ENCODE results near the gene ITGBL1. TPM values are rescaled to one million over a fixed set of nuclear protein-coding genes. Genes with fewer than 3 reads are reported as not detected.

ITGBL1 gene
- total RNA-seq, 1 experiment from 2014 or later = not detected

GRCh38 chr13:101514100-101514499, 61.6 kb downstream of the ITGBL1 start:
- Mint-ChIP-seq H3K36me3 (ENCODE audit: insufficient read depth, unreplicated experiment) (no peaks in the 10 kb centered on the region), H3K4me3 (ENCODE audit: unreplicated experiment) (no peak overlapping the region), H3K27me3 (ENCODE audit: insufficient read depth, unreplicated experiment) (peaks cover 3% of the 10 kb centered on the region), H3K4me1 (ENCODE audit: low read depth, unreplicated experiment) (no peaks in the 10 kb centered on the region), H3K9me3 (ENCODE audit: unreplicated experiment) (no peaks in the 10 kb centered on the region), H3K27ac (ENCODE audit: unreplicated experiment) (no peak overlapping the region)
- no peaks in the 10 kb centered on the region for H3K4me1 ChIP-seq
- H3K27me3 ChIP-seq (replicated peaks; ENCODE audit: control insufficient read depth, insufficient read depth, low read length) = no peaks in the 10 kb centered on the region
- no peak for DNase-seq
- H3K4me3 ChIP-seq (ENCODE audit: low read depth, low read length) = no peak overlapping the region
- intact Hi-C loops (cut with micrococcal nuclease; ENCODE audit: unreplicated experiment) = loop anchor here (1.0 to 2.0 kb wide), 2 partner anchors 243 to 369 kb away; no protein-coding TSS in a partner anchor
- BruUV-seq (replicated peaks) = no TSS peak
- H3K9me3 ChIP-seq = no peaks in the 10 kb centered on the region
- no peaks in the 10 kb centered on the region for H3K36me3 ChIP-seq (ENCODE audit: control insufficient read depth, insufficient read depth, low read length)
- CTCF ChIA-PET = no interaction called here
- POLR2A ChIA-PET = no interaction called here
- TF ChIP-seq, protein P1, sequence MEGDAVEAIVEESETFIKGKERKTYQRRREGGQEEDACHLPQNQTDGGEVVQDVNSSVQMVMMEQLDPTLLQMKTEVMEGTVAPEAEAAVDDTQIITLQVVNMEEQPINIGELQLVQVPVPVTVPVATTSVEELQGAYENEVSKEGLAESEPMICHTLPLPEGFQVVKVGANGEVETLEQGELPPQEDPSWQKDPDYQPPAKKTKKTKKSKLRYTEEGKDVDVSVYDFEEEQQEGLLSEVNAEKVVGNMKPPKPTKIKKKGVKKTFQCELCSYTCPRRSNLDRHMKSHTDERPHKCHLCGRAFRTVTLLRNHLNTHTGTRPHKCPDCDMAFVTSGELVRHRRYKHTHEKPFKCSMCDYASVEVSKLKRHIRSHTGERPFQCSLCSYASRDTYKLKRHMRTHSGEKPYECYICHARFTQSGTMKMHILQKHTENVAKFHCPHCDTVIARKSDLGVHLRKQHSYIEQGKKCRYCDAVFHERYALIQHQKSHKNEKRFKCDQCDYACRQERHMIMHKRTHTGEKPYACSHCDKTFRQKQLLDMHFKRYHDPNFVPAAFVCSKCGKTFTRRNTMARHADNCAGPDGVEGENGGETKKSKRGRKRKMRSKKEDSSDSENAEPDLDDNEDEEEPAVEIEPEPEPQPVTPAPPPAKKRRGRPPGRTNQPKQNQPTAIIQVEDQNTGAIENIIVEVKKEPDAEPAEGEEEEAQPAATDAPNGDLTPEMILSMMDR (IDR thresholded peaks at IDR 0.05; ENCODE audit: insufficient read depth in 1 of 2, low read depth in 1 of 2, low read length in 1 of 2, severe bottlenecking in 1 of 2, unreplicated experiment in 1 of 2) = no peak

DNA sequence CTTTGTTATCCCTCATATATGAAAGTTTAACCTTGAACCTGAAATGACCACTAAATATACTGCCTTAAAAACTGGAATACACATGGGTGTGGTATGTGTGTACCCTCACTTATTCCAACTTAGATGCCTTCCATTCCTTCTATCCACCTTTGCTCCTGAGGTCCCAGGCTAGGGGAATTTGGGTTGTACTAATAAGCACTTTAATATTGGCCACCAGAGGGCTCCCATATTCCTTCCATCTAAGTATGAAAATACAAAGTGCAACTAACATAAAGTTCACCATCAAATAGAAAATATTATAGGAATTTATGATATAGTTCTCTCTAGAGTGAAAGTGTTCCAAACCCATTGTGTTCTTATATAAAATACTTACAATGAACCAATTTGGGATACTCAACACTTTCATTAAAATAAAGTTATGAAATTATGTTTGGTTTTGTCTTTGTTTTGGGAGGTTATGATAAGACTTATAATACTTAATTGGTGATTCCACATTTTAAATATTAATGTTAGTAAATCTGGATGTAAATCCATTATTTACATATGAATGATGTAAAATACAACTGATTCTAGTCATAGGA, 62.3 kb downstream of the ITGBL1 start:
- H3K36me3 Mint-ChIP-seq (ENCODE audit: insufficient read depth, unreplicated experiment) = no peaks in the 10 kb centered on the region
- Histone ChIP-seq H3K4me1 (no peaks in the 10 kb centered on the region), H3K27me3 (replicated peaks; ENCODE audit: control insufficient read depth, insufficient read depth, low read length) (no peaks in the 10 kb centered on the region), H3K4me3 (ENCODE audit: low read depth, low read length) (no peak overlapping the region), H3K36me3 (ENCODE audit: control insufficient read depth, insufficient read depth, low read length) (no peaks in the 10 kb centered on the region), H3K9me3 (no peaks in the 10 kb centered on the region)
- BruUV-seq (replicated peaks) = no TSS peak
- TF ChIP-seq, protein P1 (IDR thresholded peaks at IDR 0.05; ENCODE audit: insufficient read depth in 1 of 2, low read depth in 1 of 2, low read length in 1 of 2, severe bottlenecking in 1 of 2, unreplicated experiment in 1 of 2) = peak; percentile 62 to 77
- no peak overlapping the region for H3K4me3 Mint-ChIP-seq (ENCODE audit: unreplicated experiment)
- H3K9me3 Mint-ChIP-seq (ENCODE audit: unreplicated experiment) = no peaks in the 10 kb centered on the region
- peaks cover 3% of the 10 kb centered on the region for H3K27me3 Mint-ChIP-seq (ENCODE audit: insufficient read depth, unreplicated experiment)
- ChIA-PET CTCF (no interaction called here), POLR2A (no interaction called here)
- intact Hi-C loops (cut with micrococcal nuclease; ENCODE audit: unreplicated experiment) = loop anchor here (1.0 to 2.0 kb wide), 2 partner anchors 243 to 370 kb away; no protein-coding TSS in a partner anchor
- H3K4me1 Mint-ChIP-seq (ENCODE audit: low read depth, unreplicated experiment) = no peaks in the 10 kb centered on the region
- DNase-seq = peak in 1 of 2 experiments; percentile 47
- no peak overlapping the region for H3K27ac Mint-ChIP-seq (ENCODE audit: unreplicated experiment)

DNA sequence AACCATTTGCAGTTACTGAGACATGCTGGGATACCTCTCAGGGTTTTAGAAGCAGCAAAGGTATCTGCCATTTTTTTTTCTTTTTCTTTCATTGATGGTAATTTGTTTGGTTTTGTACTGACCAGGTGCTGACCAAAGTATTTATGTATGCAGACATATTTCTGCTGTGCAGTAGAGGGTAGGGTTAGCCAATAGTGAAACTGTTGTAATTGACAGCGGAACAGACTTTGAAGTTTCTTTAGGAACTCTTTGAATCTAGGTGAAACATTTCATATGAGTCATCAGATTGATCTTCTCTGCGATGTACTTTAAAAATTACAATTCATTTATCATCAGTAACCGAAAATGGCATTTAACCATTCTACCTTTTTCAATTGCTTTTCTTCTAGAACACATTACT, 63.0 kb downstream of the ITGBL1 start:
- H3K27me3 Mint-ChIP-seq (ENCODE audit: insufficient read depth, unreplicated experiment) = peaks cover 3% of the 10 kb centered on the region
- H3K27ac Mint-ChIP-seq (ENCODE audit: unreplicated experiment) = no peak overlapping the region
- intact Hi-C loops (cut with micrococcal nuclease; ENCODE audit: unreplicated experiment) = loop anchor here (2.0 kb wide), 1 partner anchor 371 kb away; no protein-coding TSS in a partner anchor
- Histone ChIP-seq H3K9me3 (no peaks in the 10 kb centered on the region), H3K4me1 (no peaks in the 10 kb centered on the region), H3K36me3 (ENCODE audit: control insufficient read depth, insufficient read depth, low read length) (no peaks in the 10 kb centered on the region), H3K4me3 (ENCODE audit: low read depth, low read length) (no peak overlapping the region), H3K27me3 (replicated peaks; ENCODE audit: control insufficient read depth, insufficient read depth, low read length) (no peaks in the 10 kb centered on the region)
- H3K9me3 Mint-ChIP-seq (ENCODE audit: unreplicated experiment) = no peaks in the 10 kb centered on the region
- TF ChIP-seq, protein P1 (IDR thresholded peaks at IDR 0.05; ENCODE audit: insufficient read depth in 1 of 2, low read depth in 1 of 2, low read length in 1 of 2, severe bottlenecking in 1 of 2, unreplicated experiment in 1 of 2) = no peak
- no TSS peak for BruUV-seq (replicated peaks)
- CTCF ChIA-PET = no interaction called here
- no peak overlapping the region for H3K4me3 Mint-ChIP-seq (ENCODE audit: unreplicated experiment)
- POLR2A ChIA-PET = no interaction called here
- no peaks in the 10 kb centered on the region for H3K4me1 Mint-ChIP-seq (ENCODE audit: low read depth, unreplicated experiment)
- DNase-seq = no peak
- H3K36me3 Mint-ChIP-seq (ENCODE audit: insufficient read depth, unreplicated experiment) = no peaks in the 10 kb centered on the region

Data from Caco-2 (cell line).